Measurements from ENCODE around the gene TFPI.

DNA sequence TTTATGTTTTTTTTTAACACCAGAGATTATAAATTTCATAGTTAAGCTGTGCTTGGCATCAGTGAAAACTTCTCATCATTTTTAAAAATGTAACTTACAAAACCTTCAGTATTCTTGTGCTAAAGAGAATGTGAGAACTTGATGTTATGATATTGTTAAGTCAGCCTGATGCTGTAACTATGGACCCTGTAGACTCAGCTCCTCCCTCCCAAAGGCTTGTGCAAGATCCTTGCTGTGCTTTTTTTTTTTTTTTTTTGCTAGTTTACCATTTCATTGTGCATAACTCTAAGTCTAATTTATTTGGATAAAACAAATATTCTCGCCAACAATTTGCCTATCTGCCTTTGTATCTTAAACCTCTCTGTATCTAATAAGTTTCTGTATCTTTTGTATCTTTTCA is 12.9 kb upstream of the TFPI start:
- TF ChIP-seq, protein P1, sequence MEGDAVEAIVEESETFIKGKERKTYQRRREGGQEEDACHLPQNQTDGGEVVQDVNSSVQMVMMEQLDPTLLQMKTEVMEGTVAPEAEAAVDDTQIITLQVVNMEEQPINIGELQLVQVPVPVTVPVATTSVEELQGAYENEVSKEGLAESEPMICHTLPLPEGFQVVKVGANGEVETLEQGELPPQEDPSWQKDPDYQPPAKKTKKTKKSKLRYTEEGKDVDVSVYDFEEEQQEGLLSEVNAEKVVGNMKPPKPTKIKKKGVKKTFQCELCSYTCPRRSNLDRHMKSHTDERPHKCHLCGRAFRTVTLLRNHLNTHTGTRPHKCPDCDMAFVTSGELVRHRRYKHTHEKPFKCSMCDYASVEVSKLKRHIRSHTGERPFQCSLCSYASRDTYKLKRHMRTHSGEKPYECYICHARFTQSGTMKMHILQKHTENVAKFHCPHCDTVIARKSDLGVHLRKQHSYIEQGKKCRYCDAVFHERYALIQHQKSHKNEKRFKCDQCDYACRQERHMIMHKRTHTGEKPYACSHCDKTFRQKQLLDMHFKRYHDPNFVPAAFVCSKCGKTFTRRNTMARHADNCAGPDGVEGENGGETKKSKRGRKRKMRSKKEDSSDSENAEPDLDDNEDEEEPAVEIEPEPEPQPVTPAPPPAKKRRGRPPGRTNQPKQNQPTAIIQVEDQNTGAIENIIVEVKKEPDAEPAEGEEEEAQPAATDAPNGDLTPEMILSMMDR (IDR thresholded peaks at IDR 0.05; ENCODE audit: low read depth, low read length, poor library complexity, severe bottlenecking), result no peak
- TF ChIP-seq EZH2phosphoT487 (IDR thresholded peaks at IDR 0.05; ENCODE audit: borderline replicate concordance, low read length), result no peak
